Measurements from ENCODE around the gene ATP2C1.

GRCh38 chr3:130878464-130878863 lies 15.4 kb upstream of the ATP2C1 start:
- TF ChIP-seq SMC3 (IDR thresholded peaks at IDR 0.05; ENCODE audit: low read depth, low read length) (no peak), MAFK (IDR thresholded peaks at IDR 0.05; ENCODE audit: low read depth, low read length) (no peak), CTCF (conservative IDR thresholded peaks at IDR 0.05; ENCODE audit: low read depth, low read length) (no peak), NFE2L2 (IDR thresholded peaks at IDR 0.05; ENCODE audit: low read depth, low read length) (no peak), MXI1 (IDR thresholded peaks at IDR 0.05; ENCODE audit: borderline replicate concordance, low read depth, low read length) (no peak), BHLHE40 (IDR thresholded peaks at IDR 0.05; ENCODE audit: low read depth, low read length) (no peak), USF2 (IDR thresholded peaks at IDR 0.05; ENCODE audit: low read depth, low read length) (no peak)

Measured in IMR-90 (cell line).